Liver (tissue), 9 donors: ENCODE results near the gene ARFGAP3. TPM values are rescaled to one million over a fixed set of nuclear protein-coding genes. Genes with fewer than 3 reads are reported as not detected.

Experiments used
- DNase-seq: peaks from one replicate; pipeline ENCODE4 v3.0.0-alpha.2; 2017; ENCODE audit warnings: low spot score
- H3K27ac ChIP-seq, 2 donors: one replicate each; pipeline ENCODE4 v1.7.0; 2013; ENCODE audit warnings: inconsistent platforms in 2 of 2, low read length in 2 of 2, control low read depth in 1 of 2, low read depth in 1 of 2, mild to moderate bottlenecking in 1 of 2
- H3K27me3 ChIP-seq, 4 donors: one replicate each; pipeline versions ENCODE4 v1.6.1 to v1.7.0; 2013; ENCODE audit warnings: low read length in 3 of 4, inconsistent platforms in 1 of 4, mild to moderate bottlenecking in 1 of 4, moderate library complexity in 1 of 4; ENCODE audit not compliant: control insufficient read depth in 4 of 4, insufficient read depth in 4 of 4
- H3K36me3 ChIP-seq, 4 donors: one replicate each; pipeline versions ENCODE4 v1.6.1 to v1.7.0; 2013; ENCODE audit warnings: low read length in 3 of 4, mild to moderate bottlenecking in 3 of 4, low read depth in 1 of 4, moderate library complexity in 1 of 4; ENCODE audit not compliant: control insufficient read depth in 4 of 4, insufficient read depth in 3 of 4
- H3K4me1 ChIP-seq, 4 donors: one replicate each; pipeline versions ENCODE4 v1.6.1 to v1.7.0; 2013; ENCODE audit warnings: low read length in 3 of 4, mild to moderate bottlenecking in 3 of 4, moderate library complexity in 1 of 4; ENCODE audit not compliant: control insufficient read depth in 4 of 4, insufficient read depth in 4 of 4
- H3K4me3 ChIP-seq, 3 donors: one replicate each; pipeline versions ENCODE4 v1.6.1 to v1.7.0; 2013; ENCODE audit warnings: low read length in 3 of 3, control low read depth in 1 of 3, low read depth in 1 of 3, mild to moderate bottlenecking in 1 of 3
- H3K9ac ChIP-seq, 2 donors: one replicate each; pipeline ENCODE4 v1.7.0; 2013; ENCODE audit warnings: low read length in 2 of 2, mild to moderate bottlenecking in 2 of 2, moderate library complexity in 2 of 2, control low read depth in 1 of 2, low read depth in 1 of 2
- H3K9me3 ChIP-seq, 4 donors: one replicate each; pipeline versions ENCODE4 v1.6.1 to v1.7.0; 2013; ENCODE audit warnings: low read length in 3 of 4; ENCODE audit not compliant: control insufficient read depth in 4 of 4
- CTCF ChIP-seq: fragments of 150-350 bp; IDR thresholded peaks from 2 replicates; pipeline ENCODE4 v1.5.1; 2017; ENCODE audit warnings: improper control_type of control experiment, low read depth, low read length; ENCODE audit not compliant: missing input control
- EGR1 ChIP-seq, 2 donors: IDR thresholded peaks; 2 replicates each; pipeline ENCODE4 v1.6.1; 2016 to 2018; ENCODE audit warnings: antibody characterized with exemption in 2 of 2, low read depth in 2 of 2
- FOXA1 ChIP-seq: IDR thresholded peaks from 2 replicates; pipeline ENCODE4 v1.6.1; 2016; ENCODE audit warnings: antibody characterized with exemption
- FOXA2 ChIP-seq: IDR thresholded peaks from 2 replicates; pipeline ENCODE4 v1.6.1; 2016; ENCODE audit warnings: antibody characterized with exemption
- GABPA ChIP-seq, 2 donors: IDR thresholded peaks in 1 of 2; conservative IDR thresholded peaks in 1 of 2; 2 replicates each; pipeline ENCODE4 v1.6.1; 2016; ENCODE audit warnings: antibody characterized with exemption in 2 of 2, mild to moderate bottlenecking in 1 of 2, moderate library complexity in 1 of 2
- HNF4A ChIP-seq, 2 donors: conservative IDR thresholded peaks; 2 replicates each; pipeline ENCODE4 v1.6.1; 2016; ENCODE audit warnings: antibody characterized with exemption in 2 of 2, mild to moderate bottlenecking in 2 of 2
- JUND ChIP-seq, 2 donors: IDR thresholded peaks; 2 replicates each; pipeline ENCODE4 v1.6.1; 2016; ENCODE audit warnings: antibody characterized with exemption in 2 of 2
- NR2F2 ChIP-seq: IDR thresholded peaks from 2 replicates; pipeline ENCODE4 v1.6.1; 2016; ENCODE audit warnings: antibody characterized with exemption
- RXRA ChIP-seq, 2 donors: IDR thresholded peaks; 2 replicates each; pipeline ENCODE4 v1.6.1; 2017 to 2018; ENCODE audit warnings: antibody characterized with exemption in 2 of 2, mild to moderate bottlenecking in 1 of 2
- SP1 ChIP-seq: IDR thresholded peaks from 2 replicates; pipeline ENCODE4 v1.6.1; 2018; ENCODE audit warnings: antibody characterized with exemption, mild to moderate bottlenecking
- TAF1 ChIP-seq: conservative IDR thresholded peaks from 2 replicates; pipeline ENCODE4 v1.6.1; 2016; ENCODE audit warnings: antibody characterized with exemption, mild to moderate bottlenecking
- whole genome bisulfite sequencing: extraction: QIAGEN DNeasy Blood & Tissue Kit; methylation state at CpG from one replicate; pipeline ENCODE4 v1.1.7; 2013; 5-methylcytosine and 5-hydroxymethylcytosine counted together
- polyA plus RNA-seq, 2 donors: library from polyadenylated mRNA; stranded (reverse) in 1 of 2; unstranded in 1 of 2; fragments of 200-250 nt in 1 of 2; fragments of >200 nt in 1 of 2; fragmentation: Nextera tagmentation in 1 of 2; extraction: Ambion mirVana in 1 of 2; gene quantifications; one replicate each; pipeline versions ENCODE4 v1.2.1 to v1.2.3, GENCODE V29; 2013 to 2015
- total RNA-seq, 2 donors: library from RNA; depleted of rRNA; stranded (reverse); fragments of >200 nt; gene quantifications; one replicate each; pipeline ENCODE4 v1.2.3, GENCODE V29; 2014
- TF ChIP-seq, protein P1 (sequence below): IDR thresholded peaks from 2 replicates; pipeline ENCODE4 v1.6.1; 2016; ENCODE audit warnings: antibody characterized with exemption
- TF ChIP-seq, protein P2 (sequence below): IDR thresholded peaks from 2 replicates; pipeline ENCODE4 v1.6.1; 2016; ENCODE audit warnings: antibody characterized with exemption
- TF ChIP-seq, protein P3 (sequence below): IDR thresholded peaks from 2 replicates; pipeline ENCODE4 v1.6.1; 2016; ENCODE audit warnings: antibody characterized with exemption, mild to moderate bottlenecking
- TF ChIP-seq, protein P4 (sequence below): IDR thresholded peaks from 2 replicates; pipeline ENCODE4 v1.6.1; 2016; ENCODE audit warnings: antibody characterized with exemption
- donor health status: healthy.
- donor health status: healthy.
- donor health status: healthy.
- donor health status: healthy.
- donor health status: healthy.

The ARFGAP3 gene
- total and polyA plus RNA-seq, 4 donors = 18.2 to 55.1 (median 27.5) TPM

GRCh38 chr22:42855721-42856120 lies 1.4 kb downstream of the ARFGAP3 start:
- no peaks in the 10 kb centered on the region for H3K36me3 ChIP-seq
- no peak for TF ChIP-seq TAF1
- TF ChIP-seq, protein P1, sequence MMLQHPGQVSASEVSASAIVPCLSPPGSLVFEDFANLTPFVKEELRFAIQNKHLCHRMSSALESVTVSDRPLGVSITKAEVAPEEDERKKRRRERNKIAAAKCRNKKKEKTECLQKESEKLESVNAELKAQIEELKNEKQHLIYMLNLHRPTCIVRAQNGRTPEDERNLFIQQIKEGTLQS = no peak
- no peak for TF ChIP-seq GABPA (IDR thresholded peaks at IDR 0.05 in 1 of 2, conservative IDR thresholded peaks at IDR 0.05 in 1 of 2)
- TF ChIP-seq NR2F2 = no peak
- TF ChIP-seq EGR1 (IDR thresholded peaks at IDR 0.05; ENCODE audit: low read depth in 2 of 2) = no peak
- no peak for TF ChIP-seq FOXA1
- no peak for TF ChIP-seq RXRA (IDR thresholded peaks at IDR 0.05)
- no peak for TF ChIP-seq FOXA2
- TF ChIP-seq, protein P2, sequence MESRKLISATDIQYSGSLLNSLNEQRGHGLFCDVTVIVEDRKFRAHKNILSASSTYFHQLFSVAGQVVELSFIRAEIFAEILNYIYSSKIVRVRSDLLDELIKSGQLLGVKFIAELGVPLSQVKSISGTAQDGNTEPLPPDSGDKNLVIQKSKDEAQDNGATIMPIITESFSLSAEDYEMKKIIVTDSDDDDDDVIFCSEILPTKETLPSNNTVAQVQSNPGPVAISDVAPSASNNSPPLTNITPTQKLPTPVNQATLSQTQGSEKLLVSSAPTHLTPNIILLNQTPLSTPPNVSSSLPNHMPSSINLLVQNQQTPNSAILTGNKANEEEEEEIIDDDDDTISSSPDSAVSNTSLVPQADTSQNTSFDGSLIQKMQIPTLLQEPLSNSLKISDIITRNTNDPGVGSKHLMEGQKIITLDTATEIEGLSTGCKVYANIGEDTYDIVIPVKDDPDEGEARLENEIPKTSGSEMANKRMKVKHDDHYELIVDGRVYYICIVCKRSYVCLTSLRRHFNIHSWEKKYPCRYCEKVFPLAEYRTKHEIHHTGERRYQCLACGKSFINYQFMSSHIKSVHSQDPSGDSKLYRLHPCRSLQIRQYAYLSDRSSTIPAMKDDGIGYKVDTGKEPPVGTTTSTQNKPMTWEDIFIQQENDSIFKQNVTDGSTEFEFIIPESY = no peak
- TF ChIP-seq, protein P3, sequence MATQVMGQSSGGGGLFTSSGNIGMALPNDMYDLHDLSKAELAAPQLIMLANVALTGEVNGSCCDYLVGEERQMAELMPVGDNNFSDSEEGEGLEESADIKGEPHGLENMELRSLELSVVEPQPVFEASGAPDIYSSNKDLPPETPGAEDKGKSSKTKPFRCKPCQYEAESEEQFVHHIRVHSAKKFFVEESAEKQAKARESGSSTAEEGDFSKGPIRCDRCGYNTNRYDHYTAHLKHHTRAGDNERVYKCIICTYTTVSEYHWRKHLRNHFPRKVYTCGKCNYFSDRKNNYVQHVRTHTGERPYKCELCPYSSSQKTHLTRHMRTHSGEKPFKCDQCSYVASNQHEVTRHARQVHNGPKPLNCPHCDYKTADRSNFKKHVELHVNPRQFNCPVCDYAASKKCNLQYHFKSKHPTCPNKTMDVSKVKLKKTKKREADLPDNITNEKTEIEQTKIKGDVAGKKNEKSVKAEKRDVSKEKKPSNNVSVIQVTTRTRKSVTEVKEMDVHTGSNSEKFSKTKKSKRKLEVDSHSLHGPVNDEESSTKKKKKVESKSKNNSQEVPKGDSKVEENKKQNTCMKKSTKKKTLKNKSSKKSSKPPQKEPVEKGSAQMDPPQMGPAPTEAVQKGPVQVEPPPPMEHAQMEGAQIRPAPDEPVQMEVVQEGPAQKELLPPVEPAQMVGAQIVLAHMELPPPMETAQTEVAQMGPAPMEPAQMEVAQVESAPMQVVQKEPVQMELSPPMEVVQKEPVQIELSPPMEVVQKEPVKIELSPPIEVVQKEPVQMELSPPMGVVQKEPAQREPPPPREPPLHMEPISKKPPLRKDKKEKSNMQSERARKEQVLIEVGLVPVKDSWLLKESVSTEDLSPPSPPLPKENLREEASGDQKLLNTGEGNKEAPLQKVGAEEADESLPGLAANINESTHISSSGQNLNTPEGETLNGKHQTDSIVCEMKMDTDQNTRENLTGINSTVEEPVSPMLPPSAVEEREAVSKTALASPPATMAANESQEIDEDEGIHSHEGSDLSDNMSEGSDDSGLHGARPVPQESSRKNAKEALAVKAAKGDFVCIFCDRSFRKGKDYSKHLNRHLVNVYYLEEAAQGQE = no peak
- TF ChIP-seq JUND (IDR thresholded peaks at IDR 0.05) = no peak
- TF ChIP-seq HNF4A (conservative IDR thresholded peaks at IDR 0.05) = no peak
- TF ChIP-seq, protein P4, sequence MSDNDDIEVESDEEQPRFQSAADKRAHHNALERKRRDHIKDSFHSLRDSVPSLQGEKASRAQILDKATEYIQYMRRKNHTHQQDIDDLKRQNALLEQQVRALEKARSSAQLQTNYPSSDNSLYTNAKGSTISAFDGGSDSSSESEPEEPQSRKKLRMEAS = no peak
- peak overlapping the region; percentile 99 for H3K27ac ChIP-seq
- H3K9me3 ChIP-seq = no peaks in the 10 kb centered on the region
- no peaks in the 10 kb centered on the region for H3K27me3 ChIP-seq
- peaks cover 0 to 13% (median 6%) of the 10 kb centered on the region in 4 donors for H3K4me1 ChIP-seq
- WGBS = 59% methylated on average over 4 of the region's 4 CpGs
- H3K4me3 ChIP-seq = peak overlapping the region; percentile 80 to 97 (median 96)
- peak overlapping the region; percentile 96 to 99 for H3K9ac ChIP-seq
- DNase-seq = no peak

DNA sequence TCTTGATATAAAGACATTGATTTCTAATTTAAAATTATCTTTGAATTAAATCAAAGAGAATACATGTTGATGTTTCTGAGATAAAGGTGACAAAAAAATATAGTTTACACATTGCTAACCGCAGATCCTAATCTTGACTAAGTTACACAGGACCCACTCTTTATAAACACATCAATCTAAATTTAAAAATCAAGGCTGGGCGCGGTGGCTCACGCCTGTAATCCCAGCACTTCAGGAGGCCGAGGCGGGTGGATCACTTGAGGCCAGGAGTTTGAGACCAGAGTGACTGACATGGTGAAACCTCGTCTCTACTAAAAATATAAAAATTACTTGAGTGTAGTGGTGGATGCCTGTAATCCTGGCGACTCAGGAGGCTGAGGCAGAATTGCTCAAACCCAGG lies 1.9 kb downstream of the ARFGAP3 start:
- WGBS = 84% methylated on average over 8 of the region's 8 CpGs
- peak overlapping the region in 1 of 2 donors; percentile 99 for H3K27ac ChIP-seq
- H3K4me3 ChIP-seq = no peak overlapping the region
- H3K36me3 ChIP-seq = no peaks in the 10 kb centered on the region
- TF ChIP-seq, protein P2 = no peak
- TF ChIP-seq RXRA (IDR thresholded peaks at IDR 0.05) (no peak), GABPA (IDR thresholded peaks at IDR 0.05 in 1 of 2, conservative IDR thresholded peaks at IDR 0.05 in 1 of 2) (no peak), EGR1 (IDR thresholded peaks at IDR 0.05; ENCODE audit: low read depth in 2 of 2) (no peak), JUND (IDR thresholded peaks at IDR 0.05) (no peak), SP1 (no peak), NR2F2 (no peak), TAF1 (no peak), HNF4A (conservative IDR thresholded peaks at IDR 0.05) (no peak), CTCF (no peak)
- TF ChIP-seq, protein P1 = no peak
- no peaks in the 10 kb centered on the region for H3K9me3 ChIP-seq
- H3K27me3 ChIP-seq = no peaks in the 10 kb centered on the region
- peak overlapping the region in 1 of 2 donors; percentile 99 for H3K9ac ChIP-seq
- H3K4me1 ChIP-seq = peaks cover 0 to 13% (median 6%) of the 10 kb centered on the region in 4 donors
- no peak for DNase-seq
